Measurements from ENCODE around the gene PNMT.

Gene PNMT

GRCh38 chr17:39687101-39687545 lies 18.9 kb downstream of the PNMT start:
- TF ChIP-seq CTCF (IDR thresholded peaks at IDR 0.05; ENCODE audit: control insufficient read depth, insufficient read depth, low read depth, low read length, missing control alignments) = no peak
- H3K4me3 ChIP-seq (ENCODE audit: control insufficient read depth, low read depth, low read length) = peak overlapping the region; percentile 78; the same call in 1 of the 2 replicates
- no peak for DNase-seq (ENCODE audit: low read depth)

- no peak for TF ChIP-seq CTCF (IDR thresholded peaks at IDR 0.05; ENCODE audit: control insufficient read depth, insufficient read depth, low read depth, low read length, missing control alignments)
- peak; percentile 49 for DNase-seq (ENCODE audit: low read depth)
These were observed 19.6 kb downstream of the PNMT start, which contains the start of gene PGAP3 for GRCh38 chr17:39687546-39688474. TSS of gene PGAP3 (minus strand) at chr17:39688057. CDS start at chr17:39688014, 43 bp downstream.

GRCh38 chr17:39688475-39688835 lies 20.2 kb downstream of the PNMT start:
- no peak for DNase-seq (ENCODE audit: low read depth)
- no peak for TF ChIP-seq CTCF (IDR thresholded peaks at IDR 0.05; ENCODE audit: control insufficient read depth, insufficient read depth, low read depth, low read length, missing control alignments)
- peak overlapping the region; percentile 78 for H3K4me3 ChIP-seq (ENCODE audit: control insufficient read depth, low read depth, low read length)

More at GRCh38 chr17:39687546-39688474, 19.6 kb downstream of the PNMT start, which contains the start of gene PGAP3:
- H3K4me3 ChIP-seq (ENCODE audit: control insufficient read depth, low read depth, low read length) = peak within 1 kb of the TSS; percentile 78

GRCh38 chr17:39688945-39689344 lies 20.7 kb downstream of the PNMT start:
- H3K4me3 ChIP-seq (ENCODE audit: control insufficient read depth, low read depth, low read length) = peak overlapping the region; percentile 78; the same call in 1 of the 2 replicates
- no peak for DNase-seq (ENCODE audit: low read depth)
- TF ChIP-seq CTCF (IDR thresholded peaks at IDR 0.05; ENCODE audit: control insufficient read depth, insufficient read depth, low read depth, low read length, missing control alignments) = peak; percentile 5

GRCh38 chr17:39694593-39694992 lies 26.3 kb downstream of the PNMT start:
- TF ChIP-seq CTCF (IDR thresholded peaks at IDR 0.05; ENCODE audit: control insufficient read depth, insufficient read depth, low read depth, low read length, missing control alignments) = no peak
- no peak for DNase-seq (ENCODE audit: low read depth)
- no peak overlapping the region for H3K4me3 ChIP-seq (ENCODE audit: control insufficient read depth, low read depth, low read length)

- no peak for DNase-seq (ENCODE audit: low read depth)
- no peak overlapping the region for H3K4me3 ChIP-seq (ENCODE audit: control insufficient read depth, low read depth, low read length)
- no peak for TF ChIP-seq CTCF (IDR thresholded peaks at IDR 0.05; ENCODE audit: control insufficient read depth, insufficient read depth, low read depth, low read length, missing control alignments)
These were observed 26.8 kb downstream of the PNMT start for GRCh38 chr17:39695089-39695474.
